NCI-H526 (cell line): ENCODE results near the gene PIGO.

Experiments used
- DNase-seq, 2 experiments: peaks; one replicate each; lab custom pipeline; 2025; lab: John Stamatoyannopoulos, UW

PIGO gene

GRCh38 chr9:35071814-35072460 is 24.5 kb downstream of the PIGO start:
- peak; percentile 74 to 93 for DNase-seq

GRCh38 chr9:35070823-35071813 is 25.3 kb downstream of the PIGO start:
- DNase-seq = no peak

GRCh38 chr9:35069020-35069419 is 27.4 kb downstream of the PIGO start:
- DNase-seq = no peak

GRCh38 chr9:35067056-35067455 is 29.3 kb downstream of the PIGO start:
- no peak for DNase-seq

- no peak for DNase-seq
Observed at GRCh38 chr9:35060548-35061207, 35.7 kb downstream of the PIGO start.

GRCh38 chr9:35059438-35059837 is 37.0 kb downstream of the PIGO start:
- DNase-seq = no peak

GRCh38 chr9:35057271-35057620 is 39.1 kb downstream of the PIGO start:
- no peak for DNase-seq

- DNase-seq = no peak
Observed at GRCh38 chr9:35056571-35057270, 39.7 kb downstream of the PIGO start.

GRCh38 chr9:35054871-35055644 is 41.3 kb downstream of the PIGO start:
- DNase-seq = no peak

- no peak for DNase-seq
Observed at GRCh38 chr9:35054185-35054835, 42.1 kb downstream of the PIGO start.

- DNase-seq = peak in 1 of 2 experiments; percentile 54
Observed at GRCh38 chr9:35051069-35051967, 45.1 kb downstream of the PIGO start.

GRCh38 chr9:35048511-35048910 is 47.9 kb downstream of the PIGO start:
- DNase-seq = no peak

- no peak for DNase-seq
Observed at GRCh38 chr9:35044071-35044470, 52.3 kb downstream of the PIGO start.

GRCh38 chr9:35042891-35043545 is 53.4 kb downstream of the PIGO start:
- DNase-seq = no peak

- peak in 1 of 2 experiments; percentile 12 for DNase-seq
Observed at GRCh38 chr9:35042081-35042604, 54.2 kb downstream of the PIGO start.
